Measurements from ENCODE around the gene TMPRSS4.

Gene TMPRSS4

GRCh38 chr11:118076754-118077281 is at the start of gene TMPRSS4:
TSS of gene TMPRSS4 (plus strand) at chr11:118077078. CDS start at chr11:118077303, 225 bp downstream.
- DNase-seq = no peak

- DNase-seq = no peak
Observed at GRCh38 chr11:118027694-118028093, 49.2 kb upstream of the TMPRSS4 start.

- DNase-seq = no peak
Observed at GRCh38 chr11:118028626-118029025, 48.3 kb upstream of the TMPRSS4 start.

- no peak for DNase-seq
Observed at GRCh38 chr11:118033443-118033842, 43.4 kb upstream of the TMPRSS4 start.

GRCh38 chr11:118042141-118042540 is 34.7 kb upstream of the TMPRSS4 start:
- no peak for DNase-seq

- no peak for DNase-seq
Observed at GRCh38 chr11:118042796-118043195, 34.1 kb upstream of the TMPRSS4 start.

GRCh38 chr11:118045191-118045590 is 31.7 kb upstream of the TMPRSS4 start:
- DNase-seq = no peak

- DNase-seq = no peak
Observed at GRCh38 chr11:118046051-118046963, 30.6 kb upstream of the TMPRSS4 start.

GRCh38 chr11:118046964-118047700 is 29.7 kb upstream of the TMPRSS4 start:
- DNase-seq = no peak

- no peak for DNase-seq
Observed at GRCh38 chr11:118047749-118048148, 29.1 kb upstream of the TMPRSS4 start.

GRCh38 chr11:118048472-118049370 is 28.2 kb upstream of the TMPRSS4 start:
- DNase-seq = no peak

- DNase-seq = no peak
Observed at GRCh38 chr11:118049771-118050170, 27.1 kb upstream of the TMPRSS4 start.

GRCh38 chr11:118050208-118050891 is 26.5 kb upstream of the TMPRSS4 start:
- no peak for DNase-seq

- no peak for DNase-seq
Observed at GRCh38 chr11:118051136-118051610, 25.7 kb upstream of the TMPRSS4 start.

GRCh38 chr11:118051611-118052461 is 25.0 kb upstream of the TMPRSS4 start:
- DNase-seq = no peak

- no peak for DNase-seq
Observed at GRCh38 chr11:118052581-118053206, 24.2 kb upstream of the TMPRSS4 start.

- DNase-seq = no peak
Observed at GRCh38 chr11:118054712-118055640, 21.9 kb upstream of the TMPRSS4 start.

- no peak for DNase-seq
Observed at GRCh38 chr11:118055966-118056365, 20.9 kb upstream of the TMPRSS4 start.

- DNase-seq = no peak
Observed at GRCh38 chr11:118056806-118057205, 20.1 kb upstream of the TMPRSS4 start.
